Measurements from ENCODE around the gene TGM1.

TGM1 gene

GRCh38 chr14:24262821-24263733 lies at the start of gene TGM1:
TSS of gene TGM1 (minus strand) at chr14:24263177. CDS start at chr14:24262352, 825 bp downstream.
- no peak for FAIRE-seq

DNA sequence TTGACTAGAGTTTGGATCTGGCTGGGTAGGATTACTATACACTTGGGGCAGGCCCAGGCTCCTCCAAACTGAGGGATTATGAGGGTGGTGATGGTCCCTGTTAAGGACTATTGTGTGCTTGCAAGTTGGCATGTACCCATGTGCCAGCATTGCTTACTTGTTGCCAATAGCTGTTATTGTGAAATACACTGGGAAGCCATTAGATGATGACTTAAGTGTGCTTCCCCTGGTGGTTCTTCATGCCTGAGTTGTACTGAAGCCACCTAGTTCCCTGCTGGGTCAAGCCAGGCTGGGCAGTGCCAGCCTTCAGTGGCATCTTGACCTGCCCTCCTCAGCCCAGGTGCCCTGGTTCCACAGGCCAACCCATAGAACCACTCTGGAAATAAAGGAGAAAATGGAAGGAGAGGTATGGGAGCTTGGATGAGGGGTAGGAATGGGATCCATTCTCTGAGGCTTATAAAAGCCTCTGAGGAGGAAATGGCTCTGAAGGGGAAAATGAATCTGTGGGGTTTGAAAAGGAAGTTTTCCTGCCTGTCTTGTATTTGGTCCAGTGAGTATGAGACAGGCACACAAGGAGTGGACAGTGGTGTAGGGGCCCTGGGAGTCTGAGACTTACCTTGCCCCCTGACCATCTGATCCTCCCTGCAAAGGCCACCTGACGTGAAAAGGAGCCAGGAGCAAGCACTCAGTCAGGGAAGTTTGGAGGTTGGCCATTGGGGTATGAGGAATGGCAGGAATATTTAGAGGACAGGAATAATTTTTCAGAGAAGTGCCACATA lies 49.0 kb upstream of the TGM1 start:
- no peak for FAIRE-seq

DNA sequence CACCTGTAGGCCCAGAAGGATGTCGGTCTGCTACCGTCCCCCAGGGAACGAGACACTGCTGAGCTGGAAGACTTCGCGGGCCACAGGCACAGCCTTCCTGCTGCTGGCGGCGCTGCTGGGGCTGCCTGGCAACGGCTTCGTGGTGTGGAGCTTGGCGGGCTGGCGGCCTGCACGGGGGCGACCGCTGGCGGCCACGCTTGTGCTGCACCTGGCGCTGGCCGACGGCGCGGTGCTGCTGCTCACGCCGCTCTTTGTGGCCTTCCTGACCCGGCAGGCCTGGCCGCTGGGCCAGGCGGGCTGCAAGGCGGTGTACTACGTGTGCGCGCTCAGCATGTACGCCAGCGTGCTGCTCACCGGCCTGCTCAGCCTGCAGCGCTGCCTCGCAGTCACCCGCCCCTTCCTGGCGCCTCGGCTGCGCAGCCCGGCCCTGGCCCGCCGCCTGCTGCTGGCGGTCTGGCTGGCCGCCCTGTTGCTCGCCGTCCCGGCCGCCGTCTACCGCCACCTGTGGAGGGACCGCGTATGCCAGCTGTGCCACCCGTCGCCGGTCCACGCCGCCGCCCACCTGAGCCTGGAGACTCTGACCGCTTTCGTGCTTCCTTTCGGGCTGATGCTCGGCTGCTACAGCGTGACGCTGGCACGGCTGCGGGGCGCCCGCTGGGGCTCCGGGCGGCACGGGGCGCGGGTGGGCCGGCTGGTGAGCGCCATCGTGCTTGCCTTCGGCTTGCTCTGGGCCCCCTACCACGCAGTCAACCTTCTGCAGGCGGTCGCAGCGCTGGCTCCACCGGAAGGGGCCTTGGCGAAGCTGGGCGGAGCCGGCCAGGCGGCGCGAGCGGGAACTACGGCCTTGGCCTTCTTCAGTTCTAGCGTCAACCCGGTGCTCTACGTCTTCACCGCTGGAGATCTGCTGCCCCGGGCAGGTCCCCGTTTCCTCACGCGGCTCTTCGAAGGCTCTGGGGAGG lies 47.9 kb upstream of the TGM1 start, which contains the start of gene LTB4R:
Gene LTB4R (plus strand): TSS at position 857 of the 959 bp plus-strand sequence. CDS start 4,150 bp downstream, outside the sequence.
- FAIRE-seq: no peak

- FAIRE-seq: no peak
Measured at GRCh38 chr14:24310265-24310645, 47.3 kb upstream of the TGM1 start.

- no peak for FAIRE-seq
Measured at GRCh38 chr14:24309538-24310264, 46.7 kb upstream of the TGM1 start, which contains the start of gene LTB4R2. TSS of gene LTB4R2 (plus strand) at chr14:24310140. CDS start at chr14:24310665, 525 bp downstream.

DNA sequence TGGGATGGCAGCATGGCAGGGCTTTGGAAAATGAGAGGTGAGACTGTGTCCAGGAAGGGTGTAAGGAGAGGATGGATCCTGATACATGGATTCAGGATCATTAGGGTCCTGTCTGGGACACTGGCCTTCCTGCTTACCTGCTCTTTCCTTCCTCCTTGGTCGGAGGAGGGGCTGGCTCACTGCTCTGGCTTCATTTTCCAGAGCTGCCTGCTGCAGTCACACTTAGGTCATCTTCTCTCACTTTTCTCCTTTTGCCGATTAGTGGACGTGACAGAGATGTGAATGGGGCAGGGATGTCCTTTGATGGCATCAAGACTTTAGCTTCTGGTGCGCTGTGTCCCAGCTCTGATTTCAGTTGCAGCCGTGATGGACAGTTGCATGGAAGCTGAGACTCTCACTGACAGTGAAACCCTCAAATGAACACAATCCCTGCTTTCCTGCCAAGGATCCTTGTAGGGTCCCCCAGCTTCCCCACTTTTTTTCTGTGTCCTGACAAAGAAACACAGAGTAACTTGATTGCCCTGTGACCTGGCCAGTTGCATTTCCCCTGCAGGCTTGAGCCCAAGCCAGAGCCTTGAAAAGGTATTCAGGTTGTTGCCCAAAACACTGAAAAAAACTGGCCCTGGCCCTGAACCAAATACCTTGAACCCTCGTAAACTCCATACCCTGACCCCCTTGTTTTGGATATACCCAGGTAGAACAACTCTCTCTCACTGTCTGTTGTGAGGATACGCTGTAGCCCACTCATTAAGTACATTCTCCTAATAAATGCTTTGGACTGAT lies 45.6 kb upstream of the TGM1 start:
- no peak for FAIRE-seq

DNA sequence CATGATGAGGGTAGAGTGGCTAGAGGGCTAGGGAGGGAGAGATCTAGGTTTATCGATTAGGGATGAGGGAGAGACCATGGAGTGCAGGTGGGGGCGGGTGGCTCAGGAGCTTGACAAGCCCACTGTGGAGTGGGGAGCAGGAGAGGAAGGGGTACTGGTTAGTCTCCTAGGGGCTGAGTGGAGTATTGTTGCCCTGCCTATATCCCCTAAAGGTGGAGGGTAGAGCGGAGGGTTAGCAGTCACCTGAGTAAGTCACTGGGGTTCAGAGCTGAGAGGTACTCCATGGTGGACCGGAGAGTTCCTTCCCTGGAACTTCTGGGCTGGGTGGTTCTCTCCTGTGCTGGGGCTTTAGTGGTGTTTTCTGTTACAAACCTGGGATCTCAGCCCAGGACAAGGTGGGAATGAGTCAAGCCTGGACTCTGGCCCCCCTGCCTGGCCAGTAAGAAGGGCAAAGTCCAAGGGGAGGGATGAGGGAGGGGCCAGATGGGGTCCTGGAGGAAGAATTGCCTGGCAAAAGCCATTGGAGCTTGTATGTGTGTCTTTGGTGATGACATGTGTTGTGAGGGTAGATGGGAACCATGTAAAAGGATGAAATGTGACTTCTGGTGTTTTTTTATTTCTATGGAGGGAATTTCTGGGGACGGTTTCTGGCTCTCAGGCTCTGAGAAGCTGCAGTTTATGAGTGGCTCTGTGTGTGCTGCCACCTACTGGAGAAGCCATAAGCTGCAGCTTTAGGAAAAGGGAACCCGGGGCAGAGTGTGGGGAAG lies 44.8 kb upstream of the TGM1 start, which contains the start of gene CIDEB:
Gene CIDEB (minus strand): TSS at position 403 of the 767 bp plus-strand sequence. CDS start 119 bp downstream, at position 284.
- FAIRE-seq: no peak

DNA sequence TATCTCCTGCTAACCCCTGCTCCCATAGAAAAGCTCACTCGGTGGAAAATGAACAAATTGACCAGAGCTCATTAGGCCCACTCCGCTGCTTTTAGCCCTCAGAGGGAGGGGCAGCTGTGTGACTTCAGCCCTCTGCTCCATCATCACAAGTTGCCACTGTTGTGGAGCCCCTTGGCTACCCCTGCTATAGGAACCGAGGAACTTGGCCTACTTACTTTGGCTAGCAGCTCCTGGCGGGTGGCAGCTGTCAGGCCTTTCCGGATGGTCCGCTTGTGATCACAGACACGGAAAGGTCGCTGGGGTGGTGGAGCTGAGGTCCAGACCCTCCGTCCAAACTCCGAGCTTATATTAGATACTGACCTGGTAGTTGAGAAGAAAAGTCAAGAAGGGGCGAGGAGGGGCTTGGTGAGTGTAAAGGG lies 44.2 kb upstream of the TGM1 start:
- no peak for FAIRE-seq

GRCh38 chr14:24304019-24304387 lies 41.0 kb upstream of the TGM1 start:
- no peak for FAIRE-seq

DNA sequence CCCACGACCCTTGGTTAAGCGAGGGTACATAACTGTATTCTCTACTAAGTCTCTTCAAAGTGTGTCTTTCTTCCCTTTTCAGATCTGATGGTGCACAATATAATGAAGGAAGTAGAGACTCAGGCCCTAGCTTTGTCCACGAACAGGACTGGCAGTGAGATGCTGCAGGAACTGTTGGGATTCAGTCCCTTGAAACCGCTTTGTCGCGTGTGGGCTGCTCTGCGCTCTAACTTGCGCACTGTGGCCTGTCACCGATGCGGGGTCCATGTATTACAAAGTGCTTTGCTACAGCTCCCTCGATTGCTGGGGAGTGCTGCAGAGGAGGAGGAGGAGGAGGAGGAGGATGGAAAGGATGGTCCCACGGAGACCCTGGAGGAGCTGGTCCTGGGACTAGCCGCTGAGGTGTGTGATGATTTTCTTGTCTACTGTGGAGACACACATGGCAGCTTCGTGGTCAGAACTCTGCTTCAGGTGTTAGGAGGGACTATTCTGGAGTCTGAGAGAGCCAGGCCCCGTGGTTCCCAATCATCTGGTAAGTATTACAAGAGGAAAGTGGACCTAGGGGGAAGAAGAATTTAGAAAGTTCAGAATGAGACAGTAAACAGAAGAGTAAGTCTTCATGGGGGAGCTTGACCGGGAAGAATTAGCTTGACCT lies 37.5 kb upstream of the TGM1 start:
- no peak for FAIRE-seq

DNA sequence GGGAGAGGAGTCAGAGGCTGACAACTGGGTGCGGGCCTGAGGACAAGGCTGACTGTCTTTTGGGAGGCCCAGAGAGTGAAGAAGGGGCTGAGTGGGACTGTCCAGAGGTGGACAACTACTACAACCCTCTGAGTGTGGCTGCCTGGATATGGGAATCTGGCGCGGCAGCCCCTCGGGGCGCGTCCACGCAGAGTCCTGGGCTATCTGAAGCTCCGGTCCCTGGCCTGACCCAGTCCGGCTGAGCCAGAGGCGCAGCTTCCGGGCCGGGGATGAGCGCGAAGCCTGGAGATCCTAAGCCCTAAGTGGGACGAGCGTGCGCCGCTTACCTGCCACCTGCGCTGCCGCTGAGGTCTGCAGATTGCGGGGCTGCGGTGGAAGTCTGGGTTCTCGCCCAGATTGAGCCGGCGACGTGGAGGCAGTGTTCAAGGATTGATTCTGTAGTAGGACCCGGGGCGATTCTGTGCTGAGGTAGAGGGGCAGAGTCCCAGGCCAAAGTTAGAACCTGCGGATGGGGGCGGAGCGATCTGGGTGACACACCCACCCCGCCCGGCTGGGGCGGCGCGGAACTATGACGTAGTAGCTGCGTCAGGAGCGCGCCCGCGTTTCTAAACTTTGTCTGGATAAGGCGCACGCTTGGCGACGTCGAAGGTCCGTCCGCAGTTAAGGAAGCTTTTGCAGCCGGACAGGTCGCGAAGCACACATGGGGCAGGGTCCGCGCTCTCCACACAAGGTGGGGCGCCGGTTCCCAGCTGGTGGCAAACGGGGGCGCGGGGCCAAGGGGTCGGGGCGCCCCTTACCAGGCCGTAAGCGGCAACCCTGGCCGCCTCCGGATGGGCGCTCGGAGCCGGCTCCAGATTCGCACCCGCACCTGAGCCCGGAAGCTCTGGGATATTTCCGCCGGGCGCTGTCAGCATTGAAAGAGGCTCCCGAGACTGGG lies 36.5 kb upstream of the TGM1 start, which contains the start of the genes DHRS1 and NOP9:
Gene DHRS1 (minus strand): TSS at position 526 of the 937 bp plus-strand sequence. CDS start 674 bp downstream, outside the sequence.
Gene NOP9 (plus strand): TSS at position 596 of the 937 bp plus-strand sequence. CDS start 105 bp downstream, at position 701.
- FAIRE-seq: peak; percentile 12

DNA sequence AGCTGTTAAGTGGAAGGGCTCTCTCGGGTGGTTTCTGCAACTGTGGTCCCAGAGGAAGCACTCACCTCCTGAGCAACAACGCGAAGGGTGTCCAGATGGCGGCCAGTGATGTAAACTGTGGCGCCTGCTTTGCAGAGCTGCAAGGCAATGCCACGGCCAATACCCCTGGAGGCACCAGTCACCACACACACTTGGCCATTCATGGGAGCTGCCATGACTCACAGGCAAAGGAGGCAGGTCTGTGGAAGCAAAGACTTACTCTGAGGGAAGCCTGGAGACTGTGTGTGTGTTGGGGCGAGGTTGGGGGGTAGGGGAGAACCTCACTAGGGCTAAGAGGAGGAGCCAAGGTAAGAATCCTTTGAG lies 35.9 kb upstream of the TGM1 start:
- FAIRE-seq: no peak

DNA sequence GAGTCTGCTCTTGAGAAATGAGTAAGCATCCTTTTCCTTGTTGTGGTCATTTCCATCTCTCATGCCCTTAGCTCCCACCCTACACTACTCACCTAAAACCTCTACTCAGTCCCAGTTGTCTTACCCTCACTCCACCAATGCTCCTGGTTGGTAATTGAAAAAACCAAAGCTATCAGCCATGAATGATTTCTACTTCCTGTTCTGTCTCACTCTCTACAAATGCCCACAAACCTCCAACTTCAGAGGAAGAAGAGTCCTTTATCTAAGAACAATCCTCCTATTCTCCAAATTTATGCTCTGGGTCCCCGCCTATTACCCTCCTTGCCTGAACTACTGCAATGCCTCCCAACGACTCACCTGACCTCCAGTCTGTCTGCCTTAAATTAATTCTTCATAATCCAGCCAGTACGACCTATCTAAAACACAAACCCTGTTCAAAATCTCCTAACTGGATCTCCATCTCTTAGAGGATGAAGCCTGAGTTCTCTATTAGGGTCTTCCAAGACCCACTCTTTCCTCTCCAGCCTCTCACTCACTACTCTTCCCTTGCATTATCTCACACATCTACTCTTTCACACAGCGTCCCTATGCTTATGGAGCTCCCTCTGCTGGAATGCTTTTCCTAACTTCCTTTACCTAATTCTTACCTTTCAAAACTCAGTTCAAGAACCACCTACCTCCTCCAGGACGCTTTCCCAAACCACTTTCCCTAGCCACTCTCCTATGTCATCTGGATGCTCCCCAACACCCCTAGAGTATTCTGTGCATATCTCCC lies 34.4 kb upstream of the TGM1 start:
- no peak for FAIRE-seq

DNA sequence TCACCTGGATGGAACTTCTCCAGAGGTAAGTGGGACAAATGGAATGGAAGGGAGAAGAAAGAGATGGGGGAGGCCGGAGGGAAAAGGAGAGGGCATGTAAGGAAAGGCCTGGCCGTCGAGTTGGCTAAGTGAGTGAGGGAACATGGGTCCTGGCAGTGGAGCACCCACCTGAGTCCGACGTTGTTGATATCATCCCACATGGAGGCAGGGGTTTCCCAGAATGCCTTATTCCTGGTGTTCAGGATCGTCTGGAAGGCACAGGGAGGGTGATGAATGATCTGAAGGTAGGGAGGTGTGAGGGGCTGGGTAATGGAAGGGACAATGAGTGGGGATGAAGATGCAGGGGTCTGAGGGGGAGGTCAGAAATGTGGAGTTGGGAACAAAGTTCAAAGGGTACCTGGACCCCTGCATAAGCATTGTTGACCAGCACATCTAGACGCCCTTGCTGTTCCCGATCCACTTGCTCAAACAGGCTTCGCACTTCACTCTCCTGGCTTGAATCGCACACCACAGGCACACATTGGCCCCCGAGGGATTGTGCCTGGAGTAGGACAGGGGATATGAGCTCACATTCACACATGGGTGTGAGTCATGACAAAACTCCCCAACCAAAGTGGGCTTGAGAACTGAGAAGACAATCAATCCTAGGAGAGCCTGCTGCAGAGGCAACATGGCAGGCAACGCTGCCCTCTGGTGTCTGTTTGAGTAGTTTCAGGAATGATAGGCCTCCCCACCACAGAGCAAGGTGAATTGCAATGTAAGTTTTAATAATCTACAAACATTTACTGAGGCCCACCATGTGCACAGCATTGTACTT lies 33.6 kb upstream of the TGM1 start:
- no peak for FAIRE-seq

- no peak for FAIRE-seq
Measured at GRCh38 chr14:24293525-24293924, 30.5 kb upstream of the TGM1 start.
